GM12864 (cell line): ENCODE results near the gene HOXD12.

Source experiments
- DNase-seq: peaks from one replicate; pipeline ENCODE4 v3.0.0-alpha.2; 2011; ENCODE audit warnings: low read depth
- H3K4me3 ChIP-seq: 2 replicates; pipeline ENCODE4 v1.5.1; 2011; ENCODE audit warnings: mild to moderate bottlenecking, low read depth, low read length, control low read depth
- CTCF ChIP-seq: IDR thresholded peaks from 2 replicates; pipeline ENCODE4 v1.5.1; 2011; ENCODE audit warnings: low read depth, mild to moderate bottlenecking, moderate library complexity, low read length, control low read depth, inconsistent platforms; ENCODE audit errors: missing control alignments

The HOXD12 gene

DNA sequence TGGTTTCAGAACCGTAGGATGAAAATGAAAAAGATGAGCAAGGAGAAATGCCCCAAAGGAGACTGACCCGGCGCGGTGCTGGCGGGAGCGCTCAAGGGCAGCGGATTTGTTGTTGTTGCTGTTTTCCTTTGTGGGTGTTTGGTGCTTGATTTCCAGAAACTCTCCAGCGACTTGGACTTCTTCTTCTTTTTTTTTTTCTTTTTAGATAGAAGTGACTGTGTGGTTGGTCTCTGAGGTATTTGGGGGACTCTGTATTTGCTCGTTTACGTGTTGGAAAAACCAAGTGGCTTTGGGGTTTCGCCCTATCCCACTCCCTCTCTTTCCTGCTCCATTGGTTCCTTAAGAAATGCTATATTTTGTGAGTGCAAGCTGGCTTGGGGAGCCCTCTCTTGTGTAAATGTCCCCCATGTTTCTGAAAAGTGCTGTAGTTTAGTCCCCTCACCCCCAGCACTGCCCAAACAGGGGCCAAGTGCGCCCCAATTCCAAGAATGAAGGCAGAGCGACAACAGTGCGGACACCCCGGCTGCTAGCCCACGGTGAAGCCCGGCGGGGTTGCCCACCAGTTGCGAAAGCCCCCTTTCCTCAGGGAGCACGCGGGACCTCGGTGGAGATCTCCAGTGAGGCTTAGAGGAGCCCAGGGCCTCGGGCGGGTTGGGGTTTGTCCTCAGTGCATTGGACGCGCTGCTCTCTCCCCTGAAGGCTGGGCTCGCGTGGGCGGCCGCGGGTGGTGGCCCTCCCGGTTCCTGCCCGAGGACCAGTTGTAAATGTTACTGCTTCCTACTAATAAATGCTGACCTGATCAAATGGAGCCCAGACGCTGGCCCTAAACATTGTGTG lies 24.7 kb downstream of the HOXD12 start:
- TF ChIP-seq CTCF, result no peak
- no peak for DNase-seq
- H3K4me3 ChIP-seq, result no peak overlapping the region

DNA sequence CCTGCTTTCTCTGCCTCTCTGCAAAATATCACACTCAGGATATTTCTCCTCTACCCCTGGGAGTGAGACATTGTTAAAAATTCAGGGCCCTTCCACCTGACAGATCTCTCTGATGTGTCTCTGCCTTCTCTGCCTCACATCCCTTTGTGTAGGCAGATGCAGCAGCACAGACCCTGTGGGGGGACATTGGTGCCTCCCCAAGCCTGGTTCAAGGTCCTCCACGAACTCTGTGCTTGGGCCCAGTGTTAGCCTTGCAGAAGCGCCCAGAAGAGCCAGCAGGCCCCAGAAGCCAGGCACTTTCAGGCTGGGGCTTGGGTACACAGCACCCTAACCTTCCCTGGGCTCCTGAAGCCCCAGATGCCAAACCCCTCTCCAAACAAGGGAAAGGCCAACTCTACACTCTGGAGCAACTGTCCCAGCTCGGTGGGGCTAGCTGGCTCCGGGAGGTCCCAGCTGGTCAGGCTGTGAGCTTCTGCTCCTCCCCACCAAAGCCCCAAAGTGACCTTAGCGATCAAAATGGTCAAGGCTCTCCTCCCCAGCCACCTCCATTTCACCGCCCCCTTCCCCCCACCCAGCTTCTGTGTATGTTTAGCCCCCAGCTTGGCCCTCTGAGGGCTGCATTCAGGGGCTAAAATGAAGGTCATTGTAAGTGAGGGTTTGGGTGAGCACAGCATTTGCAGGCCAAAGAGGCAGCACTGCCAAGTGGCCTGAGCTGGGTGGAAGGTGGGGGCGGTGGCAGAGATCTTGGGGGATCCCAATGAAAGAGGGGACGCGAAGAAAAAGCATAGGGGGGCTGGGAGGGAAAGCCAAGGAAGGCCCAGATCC lies 25.6 kb downstream of the HOXD12 start:
- no peak for DNase-seq
- no peak for TF ChIP-seq CTCF
- H3K4me3 ChIP-seq, result no peak overlapping the region

DNA sequence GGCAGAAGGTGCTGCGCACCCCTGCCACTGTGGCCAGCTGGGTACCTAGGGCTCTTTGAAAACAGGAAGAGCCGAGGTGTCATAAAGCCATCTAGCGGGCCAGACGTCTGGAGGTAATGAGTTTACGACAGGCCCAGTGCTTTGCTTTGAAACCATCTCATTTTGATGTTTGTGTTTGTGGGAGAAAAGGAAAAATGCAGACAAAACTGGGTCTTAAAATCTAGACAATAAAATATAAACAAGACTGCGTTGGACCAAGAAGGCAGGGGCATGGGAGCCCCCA lies 26.1 kb downstream of the HOXD12 start:
- DNase-seq, result no peak
- no peak for TF ChIP-seq CTCF
- no peak overlapping the region for H3K4me3 ChIP-seq

- no peak overlapping the region for H3K4me3 ChIP-seq
- DNase-seq, result no peak
- TF ChIP-seq CTCF, result peak; percentile 70
Measured at GRCh38 chr2:176126929-176127773, 27.6 kb downstream of the HOXD12 start.

- no peak for DNase-seq
- no peak overlapping the region for H3K4me3 ChIP-seq
- TF ChIP-seq CTCF, result no peak
Measured at GRCh38 chr2:176127774-176128072, 28.1 kb downstream of the HOXD12 start.

DNA sequence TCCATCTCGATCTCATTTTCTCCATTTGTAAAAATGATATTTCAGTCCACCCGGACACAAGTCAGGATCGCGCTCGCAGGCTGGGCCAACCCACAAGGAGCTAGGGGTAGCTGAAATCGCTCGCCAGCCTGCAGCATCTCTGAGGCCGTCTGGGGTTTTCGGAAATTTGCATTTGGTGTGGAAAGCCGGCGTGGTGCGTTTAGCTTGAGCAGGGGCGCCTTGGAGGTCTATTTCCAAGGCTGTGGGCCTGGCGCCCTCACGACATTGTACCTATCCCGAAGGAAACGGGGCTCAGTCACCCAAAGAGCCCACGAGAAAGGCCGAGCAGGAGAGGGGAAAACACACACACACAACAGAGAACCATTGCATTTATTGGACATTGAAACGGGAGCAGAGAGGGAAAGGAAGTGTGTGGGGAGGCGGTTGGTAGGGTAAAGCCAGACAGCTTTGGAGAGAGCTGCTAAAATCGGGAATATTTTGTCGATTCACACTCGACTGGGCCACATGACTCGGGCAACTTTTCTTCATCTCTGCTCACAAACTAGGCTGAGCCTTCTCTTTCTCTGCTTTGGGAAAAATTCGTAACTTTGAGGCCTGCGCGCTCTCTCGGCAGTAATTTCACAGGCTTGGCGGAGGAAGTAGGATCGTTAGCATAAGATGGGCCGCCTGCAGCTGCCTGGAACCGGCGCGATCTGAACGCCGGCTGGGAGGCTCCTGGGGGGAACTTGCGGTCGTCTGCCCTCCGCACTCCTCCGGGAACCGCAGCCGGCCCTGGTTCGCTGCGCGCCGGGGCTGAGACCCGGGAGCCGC lies 28.8 kb downstream of the HOXD12 start:
- H3K4me3 ChIP-seq, result no peak overlapping the region
- DNase-seq, result no peak
- TF ChIP-seq CTCF, result no peak
